ENCODE results near the gene KLK12. TPM values are rescaled to one million over a fixed set of nuclear protein-coding genes. Genes with fewer than 3 reads are reported as not detected.
"Not testable (repeated sequence)": the region's sequence is repeated elsewhere in the genome, so short reads cannot be mapped to it uniquely, and the experiment has no call there.

The KLK12 gene
- polyA plus RNA-seq, 3 donors: not detected

GRCh38 chr19:51000426-51000825, 34.4 kb downstream of the KLK12 start:
- DNase-seq (ENCODE audit: extremely low read depth in 1 of 11, low read depth in 9 of 11, low spot score in 4 of 11): no peak

- no peak for DNase-seq (ENCODE audit: extremely low read depth in 1 of 11, low read depth in 9 of 11, low spot score in 4 of 11)
Measured at GRCh38 chr19:50998686-50999085, 36.1 kb downstream of the KLK12 start.

GRCh38 chr19:50998061-50998460, 36.7 kb downstream of the KLK12 start:
- no peak for DNase-seq (ENCODE audit: extremely low read depth in 1 of 11, low read depth in 9 of 11, low spot score in 4 of 11)

- DNase-seq (ENCODE audit: extremely low read depth in 1 of 11, low read depth in 9 of 11, low spot score in 4 of 11): no peak
Measured at GRCh38 chr19:50994129-50994528, 40.7 kb downstream of the KLK12 start.

GRCh38 chr19:50992666-50993035, 42.2 kb downstream of the KLK12 start:
- no peak for DNase-seq (ENCODE audit: extremely low read depth in 1 of 11, low read depth in 9 of 11, low spot score in 4 of 11)

GRCh38 chr19:50984416-50984815, 50.4 kb downstream of the KLK12 start:
- DNase-seq (ENCODE audit: extremely low read depth in 1 of 11, low read depth in 9 of 11, low spot score in 4 of 11): not testable (repeated sequence)

GRCh38 chr19:50983625-50984292, 51.0 kb downstream of the KLK12 start, which contains the start of gene KLK7:
KLK7 (minus strand) TSS chr19:50983917; CDS start chr19:50982399, 1,518 bp downstream.
- DNase-seq (ENCODE audit: extremely low read depth in 1 of 11, low read depth in 9 of 11, low spot score in 4 of 11): no peak

- DNase-seq (ENCODE audit: extremely low read depth in 1 of 11, low read depth in 9 of 11, low spot score in 4 of 11): no peak
Measured at GRCh38 chr19:50982186-50982585, 52.6 kb downstream of the KLK12 start.

- no peak for DNase-seq (ENCODE audit: extremely low read depth in 1 of 11, low read depth in 9 of 11, low spot score in 4 of 11)
Measured at GRCh38 chr19:50981587-50982146, 53.1 kb downstream of the KLK12 start.

GRCh38 chr19:50980208-50980607, 54.6 kb downstream of the KLK12 start:
- no peak for DNase-seq (ENCODE audit: extremely low read depth in 1 of 11, low read depth in 9 of 11, low spot score in 4 of 11)

GRCh38 chr19:50979758-50980157, 55.0 kb downstream of the KLK12 start:
- no peak for DNase-seq (ENCODE audit: extremely low read depth in 1 of 11, low read depth in 9 of 11, low spot score in 4 of 11)

Other genes starting within 250 kb of the KLK12 start
- under 1 TPM in 2 of 3 donors, not detected in 1; 0.07 to 0.36 TPM for gene ACP4, start 244.6 kb downstream of the KLK12 start, polyA plus RNA-seq (ENCODE audit: insufficient read length in 3 of 3)
- 1 to 10 TPM; 1.3 TPM for gene KLK1, start 211.2 kb downstream of the KLK12 start, polyA plus RNA-seq (ENCODE audit: insufficient read length in 3 of 3)
- gene KLK15, start 201.4 kb downstream of the KLK12 start, polyA plus RNA-seq (ENCODE audit: insufficient read length in 3 of 3): not detected
- gene KLK3, start 180.1 kb downstream of the KLK12 start, polyA plus RNA-seq (ENCODE audit: insufficient read length in 3 of 3): under 1 TPM; 0.42 to 0.65 (median 0.48) TPM
- gene KLK2, start 161.6 kb downstream of the KLK12 start, polyA plus RNA-seq (ENCODE audit: insufficient read length in 3 of 3): under 1 TPM in 1 of 3 donors, not detected in 2; 0.42 TPM
- not detected for gene KLK4, start 123.6 kb downstream of the KLK12 start, polyA plus RNA-seq (ENCODE audit: insufficient read length in 3 of 3)
- gene KLK5, start 82.0 kb downstream of the KLK12 start, polyA plus RNA-seq (ENCODE audit: insufficient read length in 3 of 3): 1 to 10 TPM; 1.2 to 1.9 (median 1.5) TPM
- 10 to 100 TPM; 29.7 to 34.7 (median 32.4) TPM for gene KLK6, start 65.4 kb downstream of the KLK12 start, polyA plus RNA-seq (ENCODE audit: insufficient read length in 3 of 3)
- gene KLK7, start 51.1 kb downstream of the KLK12 start, polyA plus RNA-seq (ENCODE audit: insufficient read length in 3 of 3): 1 to 10 TPM; 3.9 to 4.6 (median 4.2) TPM
- 1 to 10 TPM; 2.4 to 4.0 (median 3.6) TPM for gene KLK8, start 33.4 kb downstream of the KLK12 start, polyA plus RNA-seq (ENCODE audit: insufficient read length in 3 of 3)
- under 1 TPM; 0.32 to 0.44 (median 0.37) TPM for gene KLK10, start 15.3 kb downstream of the KLK12 start, polyA plus RNA-seq (ENCODE audit: insufficient read length in 3 of 3)
- under 1 TPM in 2 of 3 donors, not detected in 1; 0.19 to 0.38 TPM for gene KLK11, start 8.4 kb downstream of the KLK12 start, polyA plus RNA-seq (ENCODE audit: insufficient read length in 3 of 3)
- gene KLK13, start 30.1 kb upstream of the KLK12 start, polyA plus RNA-seq (ENCODE audit: insufficient read length in 3 of 3): under 1 TPM; 0.39 to 0.68 (median 0.40) TPM
- under 1 TPM; 0.22 to 0.51 (median 0.23) TPM for gene KLK14, start 47.9 kb upstream of the KLK12 start, polyA plus RNA-seq (ENCODE audit: insufficient read length in 3 of 3)
- gene CTU1, start 73.4 kb upstream of the KLK12 start, polyA plus RNA-seq (ENCODE audit: insufficient read length in 3 of 3): 1 to 10 TPM; 2.1 to 4.2 (median 4.0) TPM
- 1 to 10 TPM; 1.1 to 1.7 (median 1.5) TPM for gene SIGLEC9, start 89.9 kb upstream of the KLK12 start, polyA plus RNA-seq (ENCODE audit: insufficient read length in 3 of 3)
- under 1 TPM; 0.22 to 0.65 (median 0.27) TPM for gene SIGLEC7, start 107.3 kb upstream of the KLK12 start, polyA plus RNA-seq (ENCODE audit: insufficient read length in 3 of 3)
- 1 to 10 TPM; 1.8 to 2.4 (median 1.8) TPM for gene CD33, start 190.1 kb upstream of the KLK12 start, polyA plus RNA-seq (ENCODE audit: insufficient read length in 3 of 3)
- gene SIGLECL1, start 216.1 kb upstream of the KLK12 start, polyA plus RNA-seq (ENCODE audit: insufficient read length in 3 of 3): not detected